ENCODE data around the gene TEX11. TPM values are rescaled to one million over a fixed set of nuclear protein-coding genes. Genes with fewer than 3 reads are reported as not detected.

TEX11 gene
- total RNA-seq, 4 donors from 2014 or later, result not detected

DNA sequence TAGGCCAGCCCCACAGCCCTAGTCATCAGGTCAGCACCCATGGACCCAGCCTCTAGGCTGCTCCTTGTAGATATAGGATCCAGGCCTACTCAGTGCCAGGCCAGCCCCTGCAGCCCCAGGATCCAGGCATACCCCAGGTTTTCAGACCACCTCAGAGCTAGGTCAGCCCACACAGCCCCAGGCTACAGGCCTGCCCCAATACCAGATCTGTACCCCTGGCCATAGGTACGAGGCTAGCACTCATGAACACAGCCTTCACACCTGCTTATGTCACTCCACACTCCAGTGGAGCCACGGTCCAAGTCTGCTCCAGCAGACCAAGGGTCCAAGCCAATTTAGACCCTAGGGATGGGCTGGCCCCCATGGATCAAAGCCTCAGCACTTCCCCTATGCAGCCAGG is 272.8 kb downstream of the TEX11 start:
- no peak overlapping the region for H3K4me3 ChIP-seq
- H3K36me3 ChIP-seq, result no peaks in the 10 kb centered on the region
- TF ChIP-seq POLR2A (IDR thresholded peaks at IDR 0.05), result no peak
- TF ChIP-seq, protein P1, sequence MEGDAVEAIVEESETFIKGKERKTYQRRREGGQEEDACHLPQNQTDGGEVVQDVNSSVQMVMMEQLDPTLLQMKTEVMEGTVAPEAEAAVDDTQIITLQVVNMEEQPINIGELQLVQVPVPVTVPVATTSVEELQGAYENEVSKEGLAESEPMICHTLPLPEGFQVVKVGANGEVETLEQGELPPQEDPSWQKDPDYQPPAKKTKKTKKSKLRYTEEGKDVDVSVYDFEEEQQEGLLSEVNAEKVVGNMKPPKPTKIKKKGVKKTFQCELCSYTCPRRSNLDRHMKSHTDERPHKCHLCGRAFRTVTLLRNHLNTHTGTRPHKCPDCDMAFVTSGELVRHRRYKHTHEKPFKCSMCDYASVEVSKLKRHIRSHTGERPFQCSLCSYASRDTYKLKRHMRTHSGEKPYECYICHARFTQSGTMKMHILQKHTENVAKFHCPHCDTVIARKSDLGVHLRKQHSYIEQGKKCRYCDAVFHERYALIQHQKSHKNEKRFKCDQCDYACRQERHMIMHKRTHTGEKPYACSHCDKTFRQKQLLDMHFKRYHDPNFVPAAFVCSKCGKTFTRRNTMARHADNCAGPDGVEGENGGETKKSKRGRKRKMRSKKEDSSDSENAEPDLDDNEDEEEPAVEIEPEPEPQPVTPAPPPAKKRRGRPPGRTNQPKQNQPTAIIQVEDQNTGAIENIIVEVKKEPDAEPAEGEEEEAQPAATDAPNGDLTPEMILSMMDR (IDR thresholded peaks at IDR 0.05), result no peak
- no peaks in the 10 kb centered on the region for H3K4me1 ChIP-seq
- no peak overlapping the region for H3K27ac ChIP-seq
- 80% methylated on average over 2 of the region's 2 CpGs for WGBS
- no peaks in the 10 kb centered on the region for H3K9me3 ChIP-seq
- DNase-seq (ENCODE audit: low spot score in 2 of 2), result no peak
- H3K27me3 ChIP-seq, result no peaks in the 10 kb centered on the region

DNA sequence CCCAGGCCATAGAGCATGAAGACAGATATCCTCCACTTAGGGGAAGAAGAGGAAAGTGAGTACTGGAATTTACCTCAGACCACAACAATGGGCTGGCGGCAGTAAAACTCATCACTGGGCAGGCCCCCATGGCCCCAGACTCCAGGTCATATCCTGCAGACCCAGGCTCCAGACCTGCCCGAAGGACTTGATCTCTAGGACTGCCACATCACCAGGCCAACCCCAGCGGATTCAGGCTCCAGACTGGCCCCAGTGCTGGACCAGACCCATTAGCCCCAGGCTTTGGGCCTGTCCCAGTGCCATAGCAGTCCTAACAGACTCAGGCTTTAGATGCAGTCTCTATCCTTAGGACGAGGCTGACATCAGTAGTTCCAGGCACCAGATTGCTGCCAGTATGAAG is 273.3 kb downstream of the TEX11 start:
- no peak for DNase-seq (ENCODE audit: low spot score in 2 of 2)
- H3K4me3 ChIP-seq, result no peak overlapping the region
- TF ChIP-seq EP300 (IDR thresholded peaks at IDR 0.05) (no peak), POLR2A (IDR thresholded peaks at IDR 0.05) (no peak), POLR2AphosphoS5 (IDR thresholded peaks at IDR 0.05) (no peak)
- TF ChIP-seq, protein P1 (IDR thresholded peaks at IDR 0.05), result no peak
- H3K36me3 ChIP-seq, result no peaks in the 10 kb centered on the region
- WGBS, result 100% methylated on average over 1 of the region's 4 CpGs
- no peaks in the 10 kb centered on the region for H3K4me1 ChIP-seq
- H3K9me3 ChIP-seq, result no peaks in the 10 kb centered on the region
- no peaks in the 10 kb centered on the region for H3K27me3 ChIP-seq
- H3K27ac ChIP-seq, result no peak overlapping the region

DNA sequence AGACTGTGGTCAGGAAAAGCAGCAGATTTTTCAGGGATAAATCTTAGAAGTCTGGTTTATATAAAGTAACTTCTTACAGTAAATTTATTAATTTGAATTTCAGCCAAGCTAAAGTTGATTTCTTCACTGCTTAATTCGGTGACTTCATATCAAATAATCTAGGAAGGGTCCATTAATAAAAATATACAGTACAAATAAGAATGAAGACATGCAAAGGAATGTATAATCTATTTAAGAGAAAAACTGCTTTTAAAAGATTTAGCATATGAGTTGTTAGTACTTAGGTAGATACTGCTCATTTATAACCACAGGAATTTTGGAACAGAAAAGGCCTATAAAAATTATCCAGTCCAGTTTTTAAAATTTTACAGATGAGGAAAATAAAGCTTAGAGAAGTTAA is 286.8 kb downstream of the TEX11 start:
- no peak for DNase-seq (ENCODE audit: low spot score in 2 of 2)
- Histone ChIP-seq H3K36me3 (no peaks in the 10 kb centered on the region), H3K27ac (no peak overlapping the region), H3K9me3 (no peaks in the 10 kb centered on the region), H3K4me3 (no peak overlapping the region), H3K4me1 (no peaks in the 10 kb centered on the region), H3K27me3 (no peaks in the 10 kb centered on the region)
- 56% methylated on average over 1 of the region's 1 CpG for WGBS
- TF ChIP-seq, protein P1 (IDR thresholded peaks at IDR 0.05), result no peak

DNA sequence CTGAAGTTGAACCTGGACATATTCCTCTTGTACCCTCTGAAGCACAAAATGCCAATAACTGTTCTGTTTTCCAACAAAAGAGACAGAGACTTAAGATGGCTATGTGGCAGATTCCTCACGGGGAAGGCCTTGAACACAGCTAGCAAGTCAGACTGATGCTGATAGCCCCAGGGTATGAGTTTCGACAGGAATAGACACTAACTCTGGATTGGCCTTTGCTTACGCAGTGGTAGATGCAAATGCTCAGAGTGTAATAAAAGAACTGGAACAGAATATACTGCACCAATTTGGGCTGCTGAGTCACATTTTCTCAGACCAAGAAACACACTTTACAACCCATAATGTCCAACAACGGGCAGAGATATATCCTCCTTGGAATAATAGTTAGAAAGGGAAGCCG is 290.0 kb downstream of the TEX11 start:
- Histone ChIP-seq H3K4me1 (no peaks in the 10 kb centered on the region), H3K27ac (no peak overlapping the region), H3K36me3 (no peaks in the 10 kb centered on the region), H3K4me3 (no peak overlapping the region), H3K9me3 (no peaks in the 10 kb centered on the region), H3K27me3 (no peaks in the 10 kb centered on the region)
- WGBS, result 78% methylated on average over 5 of the region's 5 CpGs
- DNase-seq (ENCODE audit: low spot score in 2 of 2), result no peak
- no peak for TF ChIP-seq EP300 (IDR thresholded peaks at IDR 0.05)
- TF ChIP-seq, protein P1 (IDR thresholded peaks at IDR 0.05), result no peak
- no peak for TF ChIP-seq POLR2AphosphoS5 (IDR thresholded peaks at IDR 0.05)
- no peak for TF ChIP-seq POLR2A (IDR thresholded peaks at IDR 0.05)

DNA sequence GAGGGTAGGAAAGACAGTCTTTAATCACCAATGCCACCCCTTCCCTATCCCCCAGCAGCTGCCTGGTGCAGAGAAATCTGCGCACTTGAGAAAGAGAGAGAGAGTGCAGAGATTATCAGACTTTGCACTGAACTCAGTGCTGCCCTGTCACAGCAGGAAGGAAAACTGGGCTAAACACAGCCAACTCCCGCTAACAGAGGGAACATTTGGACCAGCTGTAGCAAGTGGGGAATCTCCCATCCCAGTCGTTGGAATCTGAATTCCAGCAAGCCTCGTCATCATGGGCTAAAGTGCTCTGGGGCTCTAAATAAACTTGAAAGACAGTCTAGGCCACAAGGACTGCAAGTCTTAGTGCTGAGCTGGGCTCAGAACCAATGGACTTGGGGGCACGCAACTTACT is 295.2 kb downstream of the TEX11 start:
- 47% methylated on average over 5 of the region's 5 CpGs for WGBS
- H3K27ac ChIP-seq, result no peak overlapping the region
- no peaks in the 10 kb centered on the region for H3K27me3 ChIP-seq
- H3K9me3 ChIP-seq, result no peaks in the 10 kb centered on the region
- H3K4me1 ChIP-seq, result no peaks in the 10 kb centered on the region
- no peaks in the 10 kb centered on the region for H3K36me3 ChIP-seq
- H3K4me3 ChIP-seq, result no peak overlapping the region
- DNase-seq (ENCODE audit: low spot score in 2 of 2), result no peak
- TF ChIP-seq POLR2AphosphoS5 (IDR thresholded peaks at IDR 0.05), result no peak
- TF ChIP-seq POLR2A (IDR thresholded peaks at IDR 0.05), result no peak
- TF ChIP-seq EP300 (IDR thresholded peaks at IDR 0.05), result no peak
- TF ChIP-seq, protein P1 (IDR thresholded peaks at IDR 0.05), result no peak

Data from suprapubic skin (tissue), 4 donors.